Upper lobe of left lung (tissue), 4 donors: ENCODE results near the gene COPS2.

Experiments
- CTCF ChIP-seq, 6 experiments: fragments of 450-650 bp in 4 of 6; fragments of 200-600 bp in 2 of 6; sonication (generic) in 2 of 6; IDR thresholded peaks; one replicate each; pipeline ENCODE4 v1.5.1; 2016 to 2019; ENCODE audit warnings: antibody characterized with exemption in 6 of 6
- EP300 ChIP-seq, 4 donors: sonication (generic); formaldehyde crosslinking; IDR thresholded peaks; one replicate each; pipeline ENCODE4 v1.5.1; 2017; ENCODE audit warnings: antibody characterized with exemption in 4 of 4, control low read depth in 2 of 4
- POLR2A ChIP-seq, 4 donors: fragments of 450-650 bp; IDR thresholded peaks; one replicate each; pipeline ENCODE4 v1.5.1; 2016 to 2017; ENCODE audit warnings: antibody characterized with exemption in 4 of 4, mild to moderate bottlenecking in 2 of 4
- POLR2AphosphoS5 ChIP-seq, 2 donors: sonication (generic); formaldehyde crosslinking; IDR thresholded peaks; one replicate each; pipeline ENCODE4 v1.5.1; 2017; ENCODE audit warnings: antibody characterized with exemption in 2 of 2

GRCh38 chr15:49115062-49115461 is 40.3 kb downstream of the COPS2 start:
- TF ChIP-seq POLR2AphosphoS5 (IDR thresholded peaks at IDR 0.05) (no peak), POLR2A (IDR thresholded peaks at IDR 0.05) (no peak), CTCF (IDR thresholded peaks at IDR 0.05) (no peak), EP300 (IDR thresholded peaks at IDR 0.05) (no peak)
